ENCODE measurements around the gene MAJIN. TPM values are rescaled to one million over a fixed set of nuclear protein-coding genes. Genes with fewer than 3 reads are reported as not detected.

MAJIN gene
- total and polyA plus RNA-seq, 2 experiments from 2014 or later: not detected

GRCh38 chr11:64917663-64917995 lies 54.3 kb downstream of the MAJIN start:
- no peaks in the 10 kb centered on the region for H3K27me3 ChIP-seq
- H3K9me3 ChIP-seq (ENCODE audit: low read depth): no peaks in the 10 kb centered on the region
- H3K4me2 ChIP-seq: peak overlapping the region; percentile 73
- H2AFZ ChIP-seq: peak overlapping the region; percentile 21
- H3K9me2 ChIP-seq (replicated peaks; ENCODE audit: insufficient read depth): no peaks in the 10 kb centered on the region
- TF ChIP-seq EZH2phosphoT487 (IDR thresholded peaks at IDR 0.05; ENCODE audit: low read depth, severe bottlenecking, unreplicated experiment): no peak
- no peak for TF ChIP-seq EZH2 (IDR thresholded peaks at IDR 0.05; ENCODE audit: borderline replicate concordance)
- TF ChIP-seq CTCF (IDR thresholded peaks at IDR 0.05; ENCODE audit: poor library complexity): no peak
- H3K4me1 ChIP-seq (ENCODE audit: insufficient read depth): peaks cover 12% of the 10 kb centered on the region
- WGBS (ENCODE audit: low lambda C conversion rate, missing lambda C conversion rate): 1% methylated on average over 6 of the region's 6 CpGs
- no peak for DNase-seq (ENCODE audit: low spot score)
- no peaks in the 10 kb centered on the region for H3K36me3 ChIP-seq (replicated peaks; ENCODE audit: insufficient read depth, low read depth)
- H3K79me2 ChIP-seq: peaks cover 24% of the 10 kb centered on the region
- H3K4me3 ChIP-seq: peak overlapping the region; percentile 13
- H4K20me1 ChIP-seq (ENCODE audit: insufficient read depth, poor library complexity, severe bottlenecking): no peaks in the 10 kb centered on the region
- peak overlapping the region; percentile 64 for H3K27ac ChIP-seq

GRCh38 chr11:64916775-64917662 lies 54.9 kb downstream of the MAJIN start, which contains the start of gene ATG2A:
TSS of gene ATG2A (minus strand) at chr11:64917209. CDS start at chr11:64917135, 74 bp downstream.
- Histone ChIP-seq H3K79me2 (peaks cover 24% of the 10 kb centered on the region), H3K4me3 (peak within 1 kb of the TSS; percentile 46), H3K4me1 (ENCODE audit: insufficient read depth) (peaks cover 12% of the 10 kb centered on the region), H3K9me2 (replicated peaks; ENCODE audit: insufficient read depth) (no peaks in the 10 kb centered on the region), H3K36me3 (replicated peaks; ENCODE audit: insufficient read depth, low read depth) (no peaks in the 10 kb centered on the region), H3K4me2 (peak within 1 kb of the TSS; percentile 97), H3K27ac (peak within 1 kb of the TSS; percentile 71), H3K9me3 (ENCODE audit: low read depth) (no peaks in the 10 kb centered on the region), H4K20me1 (ENCODE audit: insufficient read depth, poor library complexity, severe bottlenecking) (no peaks in the 10 kb centered on the region), H3K27me3 (no peaks in the 10 kb centered on the region), H2AFZ (peak within 1 kb of the TSS; percentile 36)
- TF ChIP-seq EZH2 (IDR thresholded peaks at IDR 0.05; ENCODE audit: borderline replicate concordance) (no peak), EZH2phosphoT487 (IDR thresholded peaks at IDR 0.05; ENCODE audit: low read depth, severe bottlenecking, unreplicated experiment) (no peak), CTCF (IDR thresholded peaks at IDR 0.05; ENCODE audit: poor library complexity) (no peak)
- 2% methylated on average over 54 of the region's 57 CpGs for WGBS (ENCODE audit: low lambda C conversion rate, missing lambda C conversion rate)
- peak; percentile 100 for DNase-seq (ENCODE audit: low spot score)

- H3K4me2 ChIP-seq: peak overlapping the region; percentile 97
- 8% methylated on average over 21 of the region's 23 CpGs for WGBS (ENCODE audit: low lambda C conversion rate, missing lambda C conversion rate)
- H3K27me3 ChIP-seq: no peaks in the 10 kb centered on the region
- no peaks in the 10 kb centered on the region for H3K9me2 ChIP-seq (replicated peaks; ENCODE audit: insufficient read depth)
- DNase-seq (ENCODE audit: low spot score): peak; percentile 54
- H3K36me3 ChIP-seq (replicated peaks; ENCODE audit: insufficient read depth, low read depth): no peaks in the 10 kb centered on the region
- H4K20me1 ChIP-seq (ENCODE audit: insufficient read depth, poor library complexity, severe bottlenecking): no peaks in the 10 kb centered on the region
- peaks cover 12% of the 10 kb centered on the region for H3K4me1 ChIP-seq (ENCODE audit: insufficient read depth)
- no peak for TF ChIP-seq CTCF (IDR thresholded peaks at IDR 0.05; ENCODE audit: poor library complexity)
- no peak for TF ChIP-seq EZH2phosphoT487 (IDR thresholded peaks at IDR 0.05; ENCODE audit: low read depth, severe bottlenecking, unreplicated experiment)
- TF ChIP-seq EZH2 (IDR thresholded peaks at IDR 0.05; ENCODE audit: borderline replicate concordance): no peak
- peak overlapping the region; percentile 36 for H2AFZ ChIP-seq
- H3K27ac ChIP-seq: peak overlapping the region; percentile 71
- peak overlapping the region; percentile 46 for H3K4me3 ChIP-seq
- H3K79me2 ChIP-seq: peaks cover 24% of the 10 kb centered on the region
- H3K9me3 ChIP-seq (ENCODE audit: low read depth): no peaks in the 10 kb centered on the region
These were observed 55.7 kb downstream of the MAJIN start for GRCh38 chr11:64916040-64916774.

Data from hepatocyte (in vitro differentiated cells).